Tibial nerve (tissue), 4 donors: ENCODE data around the gene SPINK2.

Source experiments
- EP300 ChIP-seq, 2 donors: sonication (generic); formaldehyde crosslinking; IDR thresholded peaks; one replicate each; pipeline ENCODE4 v1.6.1; 2017; ENCODE audit warnings: antibody characterized with exemption in 2 of 2, mild to moderate bottlenecking in 1 of 2
- TF ChIP-seq, protein P1 (sequence below), 5 experiments: fragments of 200-600 bp in 3 of 5; fragments of 450-650 bp in 2 of 5; sonication (generic) in 3 of 5; IDR thresholded peaks; one replicate each; pipeline ENCODE4 v1.5.1; 2016 to 2019; ENCODE audit warnings: antibody characterized with exemption in 5 of 5, mild to moderate bottlenecking in 3 of 5, moderate library complexity in 2 of 5

DNA sequence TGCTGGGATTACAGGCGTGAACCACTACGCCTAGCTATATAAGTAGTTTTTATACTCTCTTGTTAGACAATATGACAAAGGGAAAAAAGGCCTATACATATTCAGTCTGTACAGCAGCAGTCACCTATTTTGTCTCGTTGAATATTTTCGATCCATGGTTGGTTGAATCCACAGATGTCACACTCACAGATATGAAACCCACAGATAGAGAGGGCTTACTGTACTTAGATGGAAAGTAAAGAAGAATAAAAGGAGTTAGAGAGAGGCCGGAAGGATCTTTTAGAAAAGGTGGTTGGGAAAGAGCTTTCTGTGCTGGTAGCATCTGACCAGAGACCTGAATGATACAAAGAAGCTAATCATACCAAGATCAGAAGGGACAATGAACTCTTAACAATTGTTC is 38.3 kb upstream of the SPINK2 start:
- TF ChIP-seq, protein P1, sequence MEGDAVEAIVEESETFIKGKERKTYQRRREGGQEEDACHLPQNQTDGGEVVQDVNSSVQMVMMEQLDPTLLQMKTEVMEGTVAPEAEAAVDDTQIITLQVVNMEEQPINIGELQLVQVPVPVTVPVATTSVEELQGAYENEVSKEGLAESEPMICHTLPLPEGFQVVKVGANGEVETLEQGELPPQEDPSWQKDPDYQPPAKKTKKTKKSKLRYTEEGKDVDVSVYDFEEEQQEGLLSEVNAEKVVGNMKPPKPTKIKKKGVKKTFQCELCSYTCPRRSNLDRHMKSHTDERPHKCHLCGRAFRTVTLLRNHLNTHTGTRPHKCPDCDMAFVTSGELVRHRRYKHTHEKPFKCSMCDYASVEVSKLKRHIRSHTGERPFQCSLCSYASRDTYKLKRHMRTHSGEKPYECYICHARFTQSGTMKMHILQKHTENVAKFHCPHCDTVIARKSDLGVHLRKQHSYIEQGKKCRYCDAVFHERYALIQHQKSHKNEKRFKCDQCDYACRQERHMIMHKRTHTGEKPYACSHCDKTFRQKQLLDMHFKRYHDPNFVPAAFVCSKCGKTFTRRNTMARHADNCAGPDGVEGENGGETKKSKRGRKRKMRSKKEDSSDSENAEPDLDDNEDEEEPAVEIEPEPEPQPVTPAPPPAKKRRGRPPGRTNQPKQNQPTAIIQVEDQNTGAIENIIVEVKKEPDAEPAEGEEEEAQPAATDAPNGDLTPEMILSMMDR (IDR thresholded peaks at IDR 0.05), result no peak
- TF ChIP-seq EP300 (IDR thresholded peaks at IDR 0.05), result no peak
